Effector memory CD8-positive, alpha-beta T cell (primary cell): ENCODE measurements around the gene FHIT.

Experiments used
- ATAC-seq: fragments of 150-1000 bp; cut with Tn5 transposase; replicated peaks from 2 replicates; pipeline ENCODE4 v1.10.0; 2021; ENCODE audit warnings: mild to moderate bottlenecking, moderate library complexity
- DNase-seq, 3 experiments: peaks; one replicate each; pipeline ENCODE4 v3.0.0; 2021
- H3K27ac Mint-ChIP-seq, 2 donors: one replicate each; pipeline ENCODE4 v1.8.0; 2022; ENCODE audit warnings: mild to moderate bottlenecking in 2 of 2, mixed read lengths in 2 of 2, moderate library complexity in 2 of 2
- H3K27me3 Mint-ChIP-seq, 2 donors: one replicate each; pipeline ENCODE4 v1.8.0; 2022; ENCODE audit warnings: mixed read lengths in 2 of 2
- H3K36me3 Mint-ChIP-seq: one replicate; pipeline ENCODE4 v1.8.0; 2022; ENCODE audit warnings: mild to moderate bottlenecking, moderate library complexity, mixed read lengths; ENCODE audit not compliant: insufficient read depth
- H3K4me1 Mint-ChIP-seq, 2 donors: one replicate each; pipeline ENCODE4 v1.8.0; 2022; ENCODE audit warnings: low read depth in 2 of 2, mixed read lengths in 2 of 2
- H3K4me3 Mint-ChIP-seq, 2 donors: one replicate each; pipeline ENCODE4 v1.8.0; 2022; ENCODE audit warnings: mild to moderate bottlenecking in 2 of 2, mixed read lengths in 2 of 2, moderate library complexity in 2 of 2
- H3K9me3 Mint-ChIP-seq, 2 donors: one replicate each; pipeline ENCODE4 v1.8.0; 2022; ENCODE audit warnings: mixed read lengths in 2 of 2

The FHIT gene

GRCh38 chr3:61177450-61177849 is 73.8 kb downstream of the FHIT start:
- ATAC-seq, result no peak
- no peaks in the 10 kb centered on the region for H3K4me1 Mint-ChIP-seq
- no peaks in the 10 kb centered on the region for H3K9me3 Mint-ChIP-seq
- no peaks in the 10 kb centered on the region for H3K27me3 Mint-ChIP-seq
- H3K4me3 Mint-ChIP-seq, result no peak overlapping the region
- no peaks in the 10 kb centered on the region for H3K36me3 Mint-ChIP-seq
- no peak for DNase-seq
- H3K27ac Mint-ChIP-seq, result no peak overlapping the region

DNA sequence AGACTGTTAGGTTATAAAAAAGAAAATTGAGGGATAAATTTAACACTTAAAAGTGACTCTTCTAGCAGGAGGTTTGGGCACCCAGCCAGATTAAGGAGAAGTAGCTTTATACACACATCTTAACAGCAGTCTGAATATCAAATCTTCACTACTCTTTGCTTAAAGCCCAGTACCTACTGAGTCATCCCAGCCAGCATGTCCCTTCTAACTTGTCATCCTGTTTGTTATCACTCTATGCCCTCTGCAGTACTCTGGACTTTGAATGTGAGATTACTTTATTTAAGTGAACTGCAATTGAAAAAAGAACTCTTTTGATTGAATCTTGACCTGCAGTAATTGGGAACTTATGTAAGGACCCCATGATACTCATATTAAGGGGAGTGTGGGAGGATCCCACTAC is 77.6 kb downstream of the FHIT start:
- Mint-ChIP-seq H3K27me3 (no peaks in the 10 kb centered on the region), H3K4me1 (no peaks in the 10 kb centered on the region), H3K4me3 (no peak overlapping the region), H3K27ac (no peak overlapping the region), H3K9me3 (no peaks in the 10 kb centered on the region), H3K36me3 (no peaks in the 10 kb centered on the region)
- no peak for DNase-seq
- no peak for ATAC-seq

DNA sequence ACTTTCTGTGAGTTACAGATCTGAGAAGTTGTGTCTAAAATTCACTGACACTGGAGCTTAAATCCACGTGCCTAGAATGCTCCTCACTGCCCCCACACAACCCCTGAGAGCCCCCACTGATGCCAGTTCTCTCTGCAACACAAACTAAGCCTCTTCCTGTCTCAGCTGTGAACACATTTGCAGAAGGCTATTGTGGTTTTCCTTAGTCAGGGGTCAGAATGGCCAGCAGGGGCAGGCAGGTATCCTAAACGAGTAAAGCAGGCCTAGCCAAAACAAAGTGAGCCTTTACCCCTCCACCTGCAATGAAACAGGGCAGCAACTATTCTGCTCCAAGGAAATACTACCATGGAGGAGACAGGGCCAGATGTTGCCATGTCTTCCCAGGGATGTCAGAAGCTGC is 78.6 kb downstream of the FHIT start:
- Mint-ChIP-seq H3K9me3 (no peaks in the 10 kb centered on the region), H3K4me3 (no peak overlapping the region), H3K27ac (no peak overlapping the region), H3K4me1 (no peaks in the 10 kb centered on the region), H3K27me3 (no peaks in the 10 kb centered on the region), H3K36me3 (no peaks in the 10 kb centered on the region)
- DNase-seq, result no peak
- no peak for ATAC-seq

GRCh38 chr3:61172203-61172602 is 79.0 kb downstream of the FHIT start:
- H3K27ac Mint-ChIP-seq, result no peak overlapping the region
- no peaks in the 10 kb centered on the region for H3K9me3 Mint-ChIP-seq
- H3K27me3 Mint-ChIP-seq, result no peaks in the 10 kb centered on the region
- no peak overlapping the region for H3K4me3 Mint-ChIP-seq
- H3K36me3 Mint-ChIP-seq, result no peaks in the 10 kb centered on the region
- DNase-seq (no peak), ATAC-seq (no peak)
- H3K4me1 Mint-ChIP-seq, result no peaks in the 10 kb centered on the region

- Mint-ChIP-seq H3K9me3 (peaks cover 0 to 8% of the 10 kb centered on the region in 2 donors), H3K36me3 (no peaks in the 10 kb centered on the region), H3K4me3 (no peak overlapping the region), H3K4me1 (no peaks in the 10 kb centered on the region), H3K27ac (no peak overlapping the region), H3K27me3 (no peaks in the 10 kb centered on the region)
- no peak for ATAC-seq
- DNase-seq, result no peak
Measured at GRCh38 chr3:61169621-61170251, 81.5 kb downstream of the FHIT start.

- peaks cover under 1 to 8% of the 10 kb centered on the region in 2 donors for H3K9me3 Mint-ChIP-seq
- no peak overlapping the region for H3K4me3 Mint-ChIP-seq
- no peaks in the 10 kb centered on the region for H3K27me3 Mint-ChIP-seq
- H3K4me1 Mint-ChIP-seq, result no peaks in the 10 kb centered on the region
- no peak overlapping the region for H3K27ac Mint-ChIP-seq
- DNase-seq (no peak), ATAC-seq (no peak)
- H3K36me3 Mint-ChIP-seq, result no peaks in the 10 kb centered on the region
Measured at GRCh38 chr3:61168286-61168685, 83.0 kb downstream of the FHIT start.

DNA sequence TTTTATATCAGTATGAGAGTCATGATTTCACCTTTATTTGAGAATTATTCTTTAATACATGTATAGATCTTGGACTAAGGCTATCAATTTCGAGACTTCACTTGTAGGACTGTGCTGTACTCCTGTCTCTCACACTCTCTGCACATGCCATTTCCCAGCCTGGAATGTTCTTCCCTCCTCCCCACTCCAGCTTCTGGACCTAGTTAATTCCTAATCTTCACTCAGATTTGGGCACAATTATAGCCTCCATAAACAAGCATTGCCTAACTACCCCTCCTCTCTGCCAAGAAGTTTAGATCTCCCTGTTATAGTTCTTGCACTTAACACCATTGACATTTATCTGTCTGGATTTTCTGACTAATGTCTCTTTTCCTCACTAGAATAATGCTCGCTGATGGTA is 88.3 kb downstream of the FHIT start:
- no peaks in the 10 kb centered on the region for H3K4me1 Mint-ChIP-seq
- H3K4me3 Mint-ChIP-seq, result no peak overlapping the region
- no peaks in the 10 kb centered on the region for H3K27me3 Mint-ChIP-seq
- no peak for ATAC-seq
- no peaks in the 10 kb centered on the region for H3K36me3 Mint-ChIP-seq
- H3K27ac Mint-ChIP-seq, result no peak overlapping the region
- peaks cover 8% of the 10 kb centered on the region in 2 donors for H3K9me3 Mint-ChIP-seq
- DNase-seq, result no peak

DNA sequence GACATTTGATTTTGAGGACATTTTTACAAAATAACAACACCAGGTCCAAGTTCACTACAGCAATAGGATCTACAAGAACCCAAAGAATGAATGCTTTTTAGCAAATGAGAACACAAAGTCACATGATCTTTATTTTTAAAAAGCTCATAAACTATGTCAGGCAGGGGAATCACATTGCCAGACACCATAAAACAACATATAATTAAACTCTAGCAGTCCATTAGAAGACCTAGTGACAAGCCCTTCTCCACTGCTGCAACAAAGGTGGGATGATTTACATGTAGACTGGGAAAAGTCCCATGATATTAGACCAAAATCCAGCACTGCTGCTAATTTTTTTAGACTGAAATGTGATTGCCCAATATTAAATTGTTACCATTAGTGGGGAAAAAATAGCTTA is 92.6 kb downstream of the FHIT start:
- ATAC-seq, result no peak
- peaks cover 0 to 8% of the 10 kb centered on the region in 2 donors for H3K9me3 Mint-ChIP-seq

GRCh38 chr3:61158216-61158615 is 93.0 kb downstream of the FHIT start:
- ATAC-seq, result no peak
- no peaks in the 10 kb centered on the region for H3K4me1 Mint-ChIP-seq
- H3K4me3 Mint-ChIP-seq, result no peak overlapping the region
- peaks cover 0 to 6% of the 10 kb centered on the region in 2 donors for H3K9me3 Mint-ChIP-seq
- DNase-seq, result no peak
- H3K27me3 Mint-ChIP-seq, result no peaks in the 10 kb centered on the region
- H3K27ac Mint-ChIP-seq, result no peak overlapping the region
- H3K36me3 Mint-ChIP-seq, result no peaks in the 10 kb centered on the region

More for the DNA sequence above, 92.6 kb downstream of the FHIT start:
- no peak for DNase-seq
- no peaks in the 10 kb centered on the region for H3K4me1 Mint-ChIP-seq
- no peak overlapping the region for H3K27ac Mint-ChIP-seq
- H3K4me3 Mint-ChIP-seq, result no peak overlapping the region
- H3K36me3 Mint-ChIP-seq, result no peaks in the 10 kb centered on the region
- no peaks in the 10 kb centered on the region for H3K27me3 Mint-ChIP-seq

DNA sequence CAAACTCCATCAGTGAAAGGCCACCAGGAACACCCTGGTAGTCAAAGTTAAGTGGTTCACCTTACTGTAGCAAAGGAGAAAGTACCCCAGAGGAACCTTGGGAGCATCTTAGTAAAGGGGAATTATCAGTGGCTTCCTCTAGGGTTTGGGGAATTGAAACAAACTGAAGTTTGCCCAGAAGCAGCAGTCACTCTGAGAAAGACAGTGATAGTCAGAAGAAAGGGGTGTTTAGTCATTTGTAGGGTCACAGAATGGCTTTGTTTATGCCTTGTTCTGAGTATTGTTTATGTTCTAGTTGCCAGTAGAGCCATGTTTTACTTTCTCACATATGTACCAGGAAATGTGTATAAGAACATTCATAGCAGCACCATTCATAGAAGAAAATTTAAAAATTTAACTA is 93.8 kb downstream of the FHIT start:
- H3K4me1 Mint-ChIP-seq, result no peaks in the 10 kb centered on the region
- no peak for DNase-seq
- H3K36me3 Mint-ChIP-seq, result no peaks in the 10 kb centered on the region
- H3K9me3 Mint-ChIP-seq, result peaks cover 0 to 8% of the 10 kb centered on the region in 2 donors
- ATAC-seq, result no peak
- no peak overlapping the region for H3K4me3 Mint-ChIP-seq
- H3K27me3 Mint-ChIP-seq, result no peaks in the 10 kb centered on the region
- H3K27ac Mint-ChIP-seq, result no peak overlapping the region

- Mint-ChIP-seq H3K4me1 (no peaks in the 10 kb centered on the region), H3K4me3 (no peak overlapping the region), H3K9me3 (peaks cover 0 to 11% of the 10 kb centered on the region in 2 donors), H3K27ac (no peak overlapping the region), H3K27me3 (no peaks in the 10 kb centered on the region), H3K36me3 (no peaks in the 10 kb centered on the region)
- no peak for DNase-seq
- no peak for ATAC-seq
Measured at GRCh38 chr3:61155701-61156292, 95.5 kb downstream of the FHIT start.

- no peak overlapping the region for H3K4me3 Mint-ChIP-seq
Measured at GRCh38 chr3:61154457-61155198, 96.6 kb downstream of the FHIT start.

DNA sequence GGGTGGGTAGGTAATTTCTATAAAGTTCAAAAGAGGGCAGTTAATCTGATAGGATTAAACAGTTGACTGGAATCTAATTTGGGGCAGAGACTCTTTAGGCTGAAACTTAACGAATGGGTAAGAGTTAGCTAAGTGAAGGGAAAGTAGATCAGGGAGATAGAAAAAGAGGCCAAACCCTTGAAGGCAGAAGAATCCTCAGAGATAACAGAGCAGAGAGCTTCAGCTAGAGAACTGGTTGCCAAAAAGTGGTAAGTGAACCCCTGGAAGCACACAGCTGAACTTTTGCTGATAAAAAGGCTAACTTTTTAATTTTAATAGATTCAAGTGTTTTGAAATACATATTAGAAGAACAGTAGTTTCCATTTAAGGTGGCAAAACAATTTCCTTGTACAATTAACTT is 99.2 kb downstream of the FHIT start:
- no peaks in the 10 kb centered on the region for H3K4me1 Mint-ChIP-seq
- no peaks in the 10 kb centered on the region for H3K27me3 Mint-ChIP-seq
- ATAC-seq (no peak), DNase-seq (no peak)
- H3K36me3 Mint-ChIP-seq, result no peaks in the 10 kb centered on the region
- H3K4me3 Mint-ChIP-seq, result no peak overlapping the region
- no peak overlapping the region for H3K27ac Mint-ChIP-seq
- peaks cover 2 to 11% of the 10 kb centered on the region in 2 donors for H3K9me3 Mint-ChIP-seq

More at GRCh38 chr3:61154457-61155198, 96.6 kb downstream of the FHIT start:
- no peak for ATAC-seq
- Mint-ChIP-seq H3K4me1 (no peaks in the 10 kb centered on the region), H3K27ac (no peak overlapping the region), H3K27me3 (no peaks in the 10 kb centered on the region), H3K36me3 (no peaks in the 10 kb centered on the region), H3K9me3 (peaks cover 2 to 11% of the 10 kb centered on the region in 2 donors)
- no peak for DNase-seq

GRCh38 chr3:61149236-61149635 is 102.0 kb downstream of the FHIT start:
- no peak overlapping the region for H3K4me3 Mint-ChIP-seq
- H3K27me3 Mint-ChIP-seq, result no peaks in the 10 kb centered on the region
- peaks cover 2 to 13% of the 10 kb centered on the region in 2 donors for H3K9me3 Mint-ChIP-seq
- H3K4me1 Mint-ChIP-seq, result no peaks in the 10 kb centered on the region
- DNase-seq, result no peak
- no peak for ATAC-seq
- H3K36me3 Mint-ChIP-seq, result no peaks in the 10 kb centered on the region
- no peak overlapping the region for H3K27ac Mint-ChIP-seq
